Osteocyte (in vitro differentiated cells): ENCODE measurements around the gene POLRMT. TPM values are rescaled to one million over a fixed set of nuclear protein-coding genes. Genes with fewer than 3 reads are reported as not detected.
A peak's percentile ranks its signal among the peaks of the same experiment; 100 is the strongest.

ENCODE experiments used
- DNase-seq: peaks from one replicate; pipeline ENCODE4 v3.0.0; 2021; ENCODE audit warnings: mixed read lengths; ENCODE audit not compliant: unreplicated experiment; ENCODE audit errors: extremely low spot score
- H3K27ac Mint-ChIP-seq: one replicate; pipeline ENCODE4 v1.8.0; 2021; ENCODE audit warnings: mild to moderate bottlenecking, mixed read lengths; ENCODE audit not compliant: unreplicated experiment
- H3K27me3 Mint-ChIP-seq: one replicate; pipeline ENCODE4 v1.8.0; 2021; ENCODE audit warnings: mixed read lengths; ENCODE audit not compliant: unreplicated experiment
- H3K36me3 Mint-ChIP-seq: one replicate; pipeline ENCODE4 v1.8.0; 2021; ENCODE audit warnings: mixed read lengths; ENCODE audit not compliant: unreplicated experiment
- H3K4me1 Mint-ChIP-seq: one replicate; pipeline ENCODE4 v1.8.0; 2021; ENCODE audit warnings: mixed read lengths; ENCODE audit not compliant: unreplicated experiment
- H3K4me3 Mint-ChIP-seq: one replicate; pipeline ENCODE4 v1.8.0; 2021; ENCODE audit warnings: mild to moderate bottlenecking, moderate library complexity, mixed read lengths; ENCODE audit not compliant: unreplicated experiment
- H3K9me3 Mint-ChIP-seq: one replicate; pipeline ENCODE4 v1.8.0; 2021; ENCODE audit warnings: mixed read lengths; ENCODE audit not compliant: unreplicated experiment
- CTCF ChIP-seq: fragments of 200-600 bp; sonication (generic); IDR thresholded peaks from 2 replicates; pipeline ENCODE4 v1.5.0; 2021; ENCODE audit warnings: antibody characterized with exemption, mild to moderate bottlenecking, moderate library complexity
- total RNA-seq: library from RNA; stranded (reverse); gene quantifications from 2 replicates; pipeline ENCODE4 v1.2.1, GENCODE V29; 2021

POLRMT gene
- total RNA-seq, 1 donor from 2014 or later = 44.6 TPM

- no peak for DNase-seq
- Mint-ChIP-seq H3K27ac (no peak overlapping the region), H3K36me3 (peaks cover 20% of the 10 kb centered on the region), H3K27me3 (no peaks in the 10 kb centered on the region), H3K4me1 (peaks cover 24% of the 10 kb centered on the region), H3K4me3 (no peak overlapping the region), H3K9me3 (no peaks in the 10 kb centered on the region)
- TF ChIP-seq CTCF = no peak
Measured at GRCh38 chr19:613732-614567, 19.4 kb downstream of the POLRMT start.

GRCh38 chr19:612941-613340 is 20.4 kb downstream of the POLRMT start:
- DNase-seq = no peak
- Mint-ChIP-seq H3K9me3 (no peaks in the 10 kb centered on the region), H3K27ac (no peak overlapping the region), H3K4me3 (no peak overlapping the region), H3K36me3 (peaks cover 15% of the 10 kb centered on the region), H3K4me1 (peaks cover 29% of the 10 kb centered on the region), H3K27me3 (no peaks in the 10 kb centered on the region)
- TF ChIP-seq CTCF = no peak

GRCh38 chr19:611481-611868 is 21.9 kb downstream of the POLRMT start:
- DNase-seq = no peak

GRCh38 chr19:610801-611480 is 22.4 kb downstream of the POLRMT start:
- no peak for TF ChIP-seq CTCF
- Mint-ChIP-seq H3K9me3 (no peaks in the 10 kb centered on the region), H3K27me3 (no peaks in the 10 kb centered on the region), H3K36me3 (peaks cover 15% of the 10 kb centered on the region), H3K4me1 (peaks cover 31% of the 10 kb centered on the region), H3K27ac (peak overlapping the region; percentile 88), H3K4me3 (no peak overlapping the region)
- peak; percentile 93 for DNase-seq

More at GRCh38 chr19:611481-611868, 21.9 kb downstream of the POLRMT start:
- no peaks in the 10 kb centered on the region for H3K9me3 Mint-ChIP-seq
- H3K27ac Mint-ChIP-seq = peak overlapping the region; percentile 88
- H3K4me3 Mint-ChIP-seq = no peak overlapping the region
- peaks cover 31% of the 10 kb centered on the region for H3K4me1 Mint-ChIP-seq
- no peak for TF ChIP-seq CTCF
- H3K36me3 Mint-ChIP-seq = peaks cover 15% of the 10 kb centered on the region
- H3K27me3 Mint-ChIP-seq = no peaks in the 10 kb centered on the region
